NT2/D1 (cell line): ENCODE results near the gene CCL26.

Source experiments
- SUZ12 ChIP-seq: IDR thresholded peaks from 2 replicates; pipeline ENCODE4 v1.6.1; 2011; ENCODE audit not compliant: insufficient read length, insufficient read depth; ENCODE audit errors: extremely low read depth
- YY1 ChIP-seq: IDR thresholded peaks from 2 replicates; pipeline ENCODE4 v1.6.1; 2011; ENCODE audit not compliant: insufficient read length, insufficient read depth
- ZNF274 ChIP-seq: IDR thresholded peaks from 2 replicates; pipeline ENCODE4 v1.6.1; 2011; ENCODE audit warnings: mild to moderate bottlenecking, low read depth, low read length

DNA sequence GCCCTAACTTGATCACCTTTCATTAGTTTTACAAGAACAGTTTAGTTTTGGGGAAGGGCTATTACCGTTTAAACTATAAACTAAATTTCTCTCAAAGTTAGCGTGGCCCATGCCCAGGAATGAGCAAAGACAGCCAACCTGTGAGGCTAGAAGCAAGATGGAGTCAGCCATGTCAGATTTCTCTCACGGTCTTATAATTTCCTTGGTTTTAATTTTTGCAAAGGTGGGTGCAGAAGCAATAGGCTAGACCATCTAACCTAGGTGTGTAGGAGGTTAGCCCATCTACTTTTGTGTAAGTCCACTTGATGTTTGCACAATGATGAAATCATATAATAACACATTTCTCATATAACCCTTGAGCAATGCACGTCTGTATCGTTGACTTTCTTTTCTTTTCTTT lies 32.7 kb upstream of the CCL26 start:
- TF ChIP-seq YY1 (no peak), ZNF274 (no peak), SUZ12 (no peak)
